Measurements from ENCODE around the gene GP2.
"Not testable (repeated sequence)": the region's sequence is repeated elsewhere in the genome, so short reads cannot be mapped to it uniquely, and the experiment has no call there.

The GP2 gene

GRCh38 chr16:20323591-20324117 lies 3.7 kb downstream of the GP2 start:
- H3K4me3 ChIP-seq (ENCODE audit: low read length, poor library complexity, severe bottlenecking): no peak overlapping the region
- no peaks in the 10 kb centered on the region for H4K20me1 ChIP-seq (ENCODE audit: insufficient read depth, low read length, poor library complexity, severe bottlenecking)
- no peaks in the 10 kb centered on the region for H3K27me3 ChIP-seq (ENCODE audit: insufficient read depth, low read length, poor library complexity, severe bottlenecking)
- no peaks in the 10 kb centered on the region for H3K79me2 ChIP-seq (ENCODE audit: insufficient read depth, low read length)
- no peaks in the 10 kb centered on the region for H3K9me2 ChIP-seq (replicated peaks; ENCODE audit: low read depth, low read length)
- H3K9ac ChIP-seq (ENCODE audit: low read depth, low read length, poor library complexity, severe bottlenecking): no peak overlapping the region
- H3K4me2 ChIP-seq (ENCODE audit: low read depth, low read length, poor library complexity, severe bottlenecking): no peak overlapping the region
- no peaks in the 10 kb centered on the region for H3K36me3 ChIP-seq (ENCODE audit: insufficient read depth, low read length)
- H3K4me1 ChIP-seq (ENCODE audit: insufficient read depth, low read length, poor library complexity, severe bottlenecking): no peaks in the 10 kb centered on the region
- H2AFZ ChIP-seq (ENCODE audit: low read length): no peak overlapping the region
- H3K9me3 ChIP-seq (ENCODE audit: insufficient read depth, low read depth, low read length): no peaks in the 10 kb centered on the region; the same call in 1 of the 2 replicates
- no peaks in the 10 kb centered on the region for H3F3A ChIP-seq (ENCODE audit: low read depth)
- TF ChIP-seq, protein P1, sequence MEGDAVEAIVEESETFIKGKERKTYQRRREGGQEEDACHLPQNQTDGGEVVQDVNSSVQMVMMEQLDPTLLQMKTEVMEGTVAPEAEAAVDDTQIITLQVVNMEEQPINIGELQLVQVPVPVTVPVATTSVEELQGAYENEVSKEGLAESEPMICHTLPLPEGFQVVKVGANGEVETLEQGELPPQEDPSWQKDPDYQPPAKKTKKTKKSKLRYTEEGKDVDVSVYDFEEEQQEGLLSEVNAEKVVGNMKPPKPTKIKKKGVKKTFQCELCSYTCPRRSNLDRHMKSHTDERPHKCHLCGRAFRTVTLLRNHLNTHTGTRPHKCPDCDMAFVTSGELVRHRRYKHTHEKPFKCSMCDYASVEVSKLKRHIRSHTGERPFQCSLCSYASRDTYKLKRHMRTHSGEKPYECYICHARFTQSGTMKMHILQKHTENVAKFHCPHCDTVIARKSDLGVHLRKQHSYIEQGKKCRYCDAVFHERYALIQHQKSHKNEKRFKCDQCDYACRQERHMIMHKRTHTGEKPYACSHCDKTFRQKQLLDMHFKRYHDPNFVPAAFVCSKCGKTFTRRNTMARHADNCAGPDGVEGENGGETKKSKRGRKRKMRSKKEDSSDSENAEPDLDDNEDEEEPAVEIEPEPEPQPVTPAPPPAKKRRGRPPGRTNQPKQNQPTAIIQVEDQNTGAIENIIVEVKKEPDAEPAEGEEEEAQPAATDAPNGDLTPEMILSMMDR (conservative IDR thresholded peaks at IDR 0.05; ENCODE audit: low read length): no peak
- TF ChIP-seq EZH2phosphoT487 (IDR thresholded peaks at IDR 0.05; ENCODE audit: borderline replicate concordance): no peak

- H3F3A ChIP-seq (ENCODE audit: low read depth): no peaks in the 10 kb centered on the region
- no peaks in the 10 kb centered on the region for H3K36me3 ChIP-seq (ENCODE audit: insufficient read depth, low read length)
- no peak overlapping the region for H3K4me3 ChIP-seq (ENCODE audit: low read length, poor library complexity, severe bottlenecking)
- TF ChIP-seq, protein P1 (conservative IDR thresholded peaks at IDR 0.05; ENCODE audit: low read length): no peak
- no peak for TF ChIP-seq EZH2phosphoT487 (IDR thresholded peaks at IDR 0.05; ENCODE audit: borderline replicate concordance)
- H3K4me1 ChIP-seq (ENCODE audit: insufficient read depth, low read length, poor library complexity, severe bottlenecking): no peaks in the 10 kb centered on the region
- no peaks in the 10 kb centered on the region; the same call in 1 of the 2 replicates for H3K9me3 ChIP-seq (ENCODE audit: insufficient read depth, low read depth, low read length)
- H3K9me2 ChIP-seq (replicated peaks; ENCODE audit: low read depth, low read length): no peaks in the 10 kb centered on the region
- no peak overlapping the region for H2AFZ ChIP-seq (ENCODE audit: low read length)
- no peaks in the 10 kb centered on the region for H3K27me3 ChIP-seq (ENCODE audit: insufficient read depth, low read length, poor library complexity, severe bottlenecking)
- no peaks in the 10 kb centered on the region for H4K20me1 ChIP-seq (ENCODE audit: insufficient read depth, low read length, poor library complexity, severe bottlenecking)
- no peaks in the 10 kb centered on the region for H3K79me2 ChIP-seq (ENCODE audit: insufficient read depth, low read length)
- H3K9ac ChIP-seq (ENCODE audit: low read depth, low read length, poor library complexity, severe bottlenecking): no peak overlapping the region
- H3K4me2 ChIP-seq (ENCODE audit: low read depth, low read length, poor library complexity, severe bottlenecking): no peak overlapping the region
Observed at GRCh38 chr16:20322696-20323095, 4.6 kb downstream of the GP2 start.

DNA sequence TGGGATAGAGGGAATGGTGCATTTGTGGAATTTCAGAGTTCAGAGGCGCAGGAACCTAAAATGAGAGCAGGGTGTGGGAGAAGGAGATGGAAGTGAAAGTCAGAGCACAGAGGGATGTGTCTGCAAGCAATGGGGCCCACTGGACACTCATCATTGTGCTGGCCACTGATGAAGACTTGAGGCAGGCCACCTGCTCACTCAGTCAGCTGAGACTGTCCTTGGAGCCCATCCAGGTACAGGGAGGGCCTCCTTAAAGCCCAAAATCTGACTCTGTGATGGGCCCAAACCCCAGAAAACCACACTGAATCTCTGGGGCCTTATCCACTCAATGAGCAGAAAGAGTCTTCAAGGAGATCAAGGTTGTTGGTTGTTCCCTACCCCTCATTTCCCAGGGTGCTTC lies 5.6 kb downstream of the GP2 start:
- H2AFZ ChIP-seq (ENCODE audit: low read length): no peak overlapping the region
- no peak overlapping the region for H3K9ac ChIP-seq (ENCODE audit: low read depth, low read length, poor library complexity, severe bottlenecking)
- H3K4me2 ChIP-seq (ENCODE audit: low read depth, low read length, poor library complexity, severe bottlenecking): no peak overlapping the region
- no peaks in the 10 kb centered on the region for H3K36me3 ChIP-seq (ENCODE audit: insufficient read depth, low read length)
- TF ChIP-seq, protein P1 (conservative IDR thresholded peaks at IDR 0.05; ENCODE audit: low read length): no peak
- no peak for TF ChIP-seq EZH2phosphoT487 (IDR thresholded peaks at IDR 0.05; ENCODE audit: borderline replicate concordance)
- H3K9me3 ChIP-seq (ENCODE audit: insufficient read depth, low read depth, low read length): no peaks in the 10 kb centered on the region
- H3K79me2 ChIP-seq (ENCODE audit: insufficient read depth, low read length): no peaks in the 10 kb centered on the region
- no peaks in the 10 kb centered on the region for H3K9me2 ChIP-seq (replicated peaks; ENCODE audit: low read depth, low read length)
- H3K27me3 ChIP-seq (ENCODE audit: insufficient read depth, low read length, poor library complexity, severe bottlenecking): no peaks in the 10 kb centered on the region
- no peaks in the 10 kb centered on the region for H3K4me1 ChIP-seq (ENCODE audit: insufficient read depth, low read length, poor library complexity, severe bottlenecking)
- H3F3A ChIP-seq (ENCODE audit: low read depth): no peaks in the 10 kb centered on the region
- no peak overlapping the region for H3K4me3 ChIP-seq (ENCODE audit: low read length, poor library complexity, severe bottlenecking)
- H4K20me1 ChIP-seq (ENCODE audit: insufficient read depth, low read length, poor library complexity, severe bottlenecking): no peaks in the 10 kb centered on the region

- H3K9ac ChIP-seq (ENCODE audit: low read depth, low read length, poor library complexity, severe bottlenecking); H3K79me2 ChIP-seq (ENCODE audit: insufficient read depth, low read length): not testable (repeated sequence)
Observed at GRCh38 chr16:20321051-20321450, 6.3 kb downstream of the GP2 start.

More at GRCh38 chr16:20321051-20321450, 6.3 kb downstream of the GP2 start:
- not testable (repeated sequence) for H3K9me2 ChIP-seq (replicated peaks; ENCODE audit: low read depth, low read length); H3K27me3 ChIP-seq (ENCODE audit: insufficient read depth, low read length, poor library complexity, severe bottlenecking); H3K9me3 ChIP-seq (ENCODE audit: insufficient read depth, low read depth, low read length); H3K4me3 ChIP-seq (ENCODE audit: low read length, poor library complexity, severe bottlenecking); H2AFZ ChIP-seq (ENCODE audit: low read length); H3K36me3 ChIP-seq (ENCODE audit: insufficient read depth, low read length); H3F3A ChIP-seq (ENCODE audit: low read depth); H4K20me1 ChIP-seq (ENCODE audit: insufficient read depth, low read length, poor library complexity, severe bottlenecking); H3K4me1 ChIP-seq (ENCODE audit: insufficient read depth, low read length, poor library complexity, severe bottlenecking); H3K4me2 ChIP-seq (ENCODE audit: low read depth, low read length, poor library complexity, severe bottlenecking)
